Right lobe of liver (tissue), 6 donors: Measurements from ENCODE around the gene C10orf67. TPM values are rescaled to one million over a fixed set of nuclear protein-coding genes. Genes with fewer than 3 reads are reported as not detected.

Source experiments
- ATAC-seq, 4 donors: fragments of 200-7000 bp; cut with Tn5 transposase; one replicate each; pipeline ENCODE4 v1.9.1; 2020; ENCODE audit warnings: mild to moderate bottlenecking in 4 of 4, moderate library complexity in 4 of 4
- DNase-seq, 3 donors: peaks; one replicate each; pipeline ENCODE4 v3.0.0-alpha.2; 2020
- H3K27ac ChIP-seq, 3 donors: fragments of 200-600 bp; one replicate each; pipeline ENCODE4 v1.8.0; 2022
- H3K27me3 ChIP-seq, 2 donors: fragments of 200-600 bp; one replicate each; pipeline ENCODE4 v1.8.0; 2022
- H3K36me3 ChIP-seq, 4 donors: fragments of 200-600 bp; sonication (generic) in 1 of 4; one replicate each; pipeline versions ENCODE4 v1.5.1 to v1.8.0; 2017 to 2022; ENCODE audit warnings: control low read depth in 1 of 4
- H3K4me1 ChIP-seq, 4 donors: fragments of 200-600 bp; sonication (generic) in 1 of 4; one replicate each; pipeline versions ENCODE4 v1.5.1 to v1.8.0; 2017 to 2022; ENCODE audit warnings: control low read depth in 1 of 4
- H3K4me3 ChIP-seq, 3 donors: fragments of 200-600 bp; one replicate each; pipeline ENCODE4 v1.8.0; 2022
- H3K9me3 ChIP-seq, 4 donors: fragments of 200-600 bp; sonication (generic) in 1 of 4; one replicate each; pipeline versions ENCODE4 v1.5.1 to v1.8.0; 2017 to 2022; ENCODE audit warnings: control low read depth in 1 of 4
- CTCF ChIP-seq, 4 donors: fragments of 200-600 bp in 3 of 4; fragments of 450-650 bp in 1 of 4; IDR thresholded peaks; one replicate each; pipeline versions ENCODE4 v1.5.1 to v1.8.0; 2016 to 2022; ENCODE audit warnings: antibody characterized with exemption in 4 of 4, mild to moderate bottlenecking in 2 of 4
- POLR2A ChIP-seq: fragments of 450-650 bp; IDR thresholded peaks from one replicate; pipeline ENCODE4 v1.6.1; 2017; ENCODE audit warnings: antibody characterized with exemption, mild to moderate bottlenecking
- WGBS: methylation state at CpG from one replicate; pipeline ENCODE4 v1.1.6; 2018; ENCODE audit warnings: low coverage, low lambda C conversion rate; ENCODE audit not compliant: insufficient coverage; ENCODE audit errors: missing lambda C conversion rate; 5-methylcytosine and 5-hydroxymethylcytosine counted together
- intact Hi-C, 2 donors: fragments of 100-400 bp; cut with DNase I; formaldehyde crosslinking; loops; one replicate each; pipeline versions ENCODE4 v1.11.2 to v1.14.1; 2022
- total RNA-seq, 6 experiments: library from RNA; depleted of rRNA in 2 of 6; stranded (reverse); fragments of >200 nt in 2 of 6; fragmentation: NEBNext Ultra II Directional in 3 of 6; extraction: Animal tissue kit (Norgen Biotek cat#: 25700) in 3 of 6; gene quantifications; one replicate each; pipeline versions ENCODE4 v1.1.0 to v1.2.4, GENCODE V29; 2016 to 2023
- donor health status: DM: no; HTN: yes; CAD: no.
- donor health status: DM: no; HTN: no; CAD: no.
- donor health status: DM: no; HTN: no; CAD: no.
- donor health status: DM: no; HTN: yes; CAD: no.
- donor health status: DM: no; HTN: yes; CAD: no.

The C10orf67 gene
- total RNA-seq, 6 experiments from 2014 or later, result not detected

GRCh38 chr10:23384364-23384763, 39.8 kb upstream of the C10orf67 start:
- H3K4me1 ChIP-seq, result no peaks in the 10 kb centered on the region
- no peaks in the 10 kb centered on the region for H3K27me3 ChIP-seq
- no peaks in the 10 kb centered on the region for H3K9me3 ChIP-seq
- 64% methylated on average over 1 of the region's 1 CpG for WGBS
- H3K27ac ChIP-seq, result no peak overlapping the region
- ATAC-seq (no peak), DNase-seq (no peak)
- H3K4me3 ChIP-seq, result no peak overlapping the region
- TF ChIP-seq POLR2A (no peak), CTCF (IDR thresholded peaks at IDR 0.05) (no peak)
- intact Hi-C loops, result no loop called here
- H3K36me3 ChIP-seq, result no peaks in the 10 kb centered on the region

- 83% methylated on average over 2 of the region's 2 CpGs for WGBS
- H3K9me3 ChIP-seq, result no peaks in the 10 kb centered on the region
- H3K27me3 ChIP-seq, result no peaks in the 10 kb centered on the region
- H3K4me1 ChIP-seq, result no peaks in the 10 kb centered on the region
- H3K36me3 ChIP-seq, result no peaks in the 10 kb centered on the region
- H3K4me3 ChIP-seq, result no peak overlapping the region
- intact Hi-C loops, result no loop called here
- ATAC-seq (no peak), DNase-seq (no peak)
- no peak for TF ChIP-seq POLR2A
- TF ChIP-seq CTCF (IDR thresholded peaks at IDR 0.05), result no peak
- H3K27ac ChIP-seq, result no peak overlapping the region
Observed at GRCh38 chr10:23383637-23384036, 39.0 kb upstream of the C10orf67 start.

GRCh38 chr10:23381298-23382040, 36.9 kb upstream of the C10orf67 start:
- Histone ChIP-seq H3K4me1 (no peaks in the 10 kb centered on the region), H3K36me3 (no peaks in the 10 kb centered on the region), H3K27ac (no peak overlapping the region), H3K9me3 (no peaks in the 10 kb centered on the region), H3K4me3 (no peak overlapping the region), H3K27me3 (no peaks in the 10 kb centered on the region)
- DNase-seq, result no peak
- TF ChIP-seq POLR2A (no peak), CTCF (IDR thresholded peaks at IDR 0.05) (no peak)
- 75% methylated on average over 3 of the region's 3 CpGs for WGBS
- intact Hi-C loops, result no loop called here
- ATAC-seq, result no peak

- no peaks in the 10 kb centered on the region for H3K27me3 ChIP-seq
- intact Hi-C loops, result no loop called here
- peak in 2 of 4 donors; percentile 21 to 25 for ATAC-seq
- TF ChIP-seq CTCF (IDR thresholded peaks at IDR 0.05) (no peak), POLR2A (no peak)
- no peak overlapping the region for H3K27ac ChIP-seq
- H3K36me3 ChIP-seq, result no peaks in the 10 kb centered on the region
- H3K4me3 ChIP-seq, result no peak overlapping the region
- DNase-seq, result no peak
- no peaks in the 10 kb centered on the region for H3K4me1 ChIP-seq
- no peaks in the 10 kb centered on the region for H3K9me3 ChIP-seq
- WGBS, result 27% methylated on average over 3 of the region's 3 CpGs
Observed at GRCh38 chr10:23379686-23380085, 35.1 kb upstream of the C10orf67 start.
